ENCODE data around the gene AFF3. TPM values are rescaled to one million over a fixed set of nuclear protein-coding genes. Genes with fewer than 3 reads are reported as not detected.

AFF3 gene
- total and polyA plus RNA-seq, 10 donors, result 6.0 to 92.2 (median 64.0) TPM

GRCh38 chr2:99802734-99803133, 339.7 kb downstream of the AFF3 start:
- TF ChIP-seq POLR2A (IDR thresholded peaks at IDR 0.05) (no peak), CTCF (IDR thresholded peaks at IDR 0.05 in 8 of 11, conservative IDR thresholded peaks at IDR 0.05 in 3 of 11) (no peak), POLR2AphosphoS5 (IDR thresholded peaks at IDR 0.05) (no peak)
- H3K36me3 ChIP-seq, result no peaks in the 10 kb centered on the region
- H3K4me1 ChIP-seq, result peaks cover 0 to 12% (median 0%) of the 10 kb centered on the region in 6 donors
- H3K27me3 ChIP-seq (replicated peaks in 1 of 7), result no peaks in the 10 kb centered on the region
- no peak for DNase-seq
- H3K9me3 ChIP-seq, result peaks cover 0 to 11% (median 5%) of the 10 kb centered on the region in 8 donors
- H3K27ac ChIP-seq, result no peak overlapping the region
- intact Hi-C loops (cut with DNase I; ENCODE audit: low total_unique reads), result no loop called here
- 33 to 50% (median 41%) methylated on average over 1 of the region's 1 CpG for WGBS, 5 donors
- no peak overlapping the region for H3K4me3 ChIP-seq

- no peaks in the 10 kb centered on the region for H3K27me3 ChIP-seq (replicated peaks in 1 of 7)
- DNase-seq, result no peak
- peaks cover 0 to 12% (median 0%) of the 10 kb centered on the region in 6 donors for H3K4me1 ChIP-seq
- no peak overlapping the region for H3K27ac ChIP-seq
- TF ChIP-seq CTCF (IDR thresholded peaks at IDR 0.05 in 8 of 11, conservative IDR thresholded peaks at IDR 0.05 in 3 of 11), result no peak
- no peak for TF ChIP-seq POLR2A (IDR thresholded peaks at IDR 0.05)
- no peak for TF ChIP-seq POLR2AphosphoS5 (IDR thresholded peaks at IDR 0.05)
- 69 to 87% (median 82%) methylated on average over 4 of the region's 4 CpGs for WGBS, 5 donors
- intact Hi-C loops (cut with DNase I; ENCODE audit: low total_unique reads), result no loop called here
- peaks cover 0 to 22% (median 15%) of the 10 kb centered on the region in 8 donors for H3K9me3 ChIP-seq
- H3K36me3 ChIP-seq, result peaks cover 0 to 8% (median 0%) of the 10 kb centered on the region in 6 donors
- H3K4me3 ChIP-seq, result no peak overlapping the region
Observed at GRCh38 chr2:99801327-99801901, 341.0 kb downstream of the AFF3 start.

- intact Hi-C loops (cut with DNase I; ENCODE audit: low total_unique reads), result no loop called here
Observed at GRCh38 chr2:99797475-99797874, 344.9 kb downstream of the AFF3 start.

More at GRCh38 chr2:99797475-99797874, 344.9 kb downstream of the AFF3 start:
- no peak overlapping the region for H3K27ac ChIP-seq
- peaks cover 0 to 25% (median 15%) of the 10 kb centered on the region in 8 donors for H3K9me3 ChIP-seq
- 84 to 92% (median 89%) methylated on average over 1 of the region's 1 CpG for WGBS, 5 donors
- H3K4me3 ChIP-seq, result no peak overlapping the region
- peaks cover 0 to 4% (median 0%) of the 10 kb centered on the region in 6 donors for H3K4me1 ChIP-seq
- H3K27me3 ChIP-seq (replicated peaks in 1 of 7), result no peaks in the 10 kb centered on the region
- peaks cover 0 to 10% (median 0%) of the 10 kb centered on the region in 6 donors for H3K36me3 ChIP-seq
- TF ChIP-seq POLR2A (IDR thresholded peaks at IDR 0.05) (no peak), CTCF (IDR thresholded peaks at IDR 0.05 in 8 of 11, conservative IDR thresholded peaks at IDR 0.05 in 3 of 11) (no peak), POLR2AphosphoS5 (IDR thresholded peaks at IDR 0.05) (no peak)
- DNase-seq, result no peak

All from spleen (tissue), 11 donors.